ENCODE measurements around the gene LRRC37B. TPM values are rescaled to one million over a fixed set of nuclear protein-coding genes. Genes with fewer than 3 reads are reported as not detected.
"Not testable (repeated sequence)": the region's sequence is repeated elsewhere in the genome, so short reads cannot be mapped to it uniquely, and the experiment has no call there.

The LRRC37B gene
- total RNA-seq, 1 experiment from 2014 or later, result 8.8 TPM

- POLR2A ChIA-PET, result no interaction called here
Observed at GRCh38 chr17:32099686-32100085, 92.5 kb downstream of the LRRC37B start.

GRCh38 chr17:32100323-32100722 is 93.1 kb downstream of the LRRC37B start:
- H3K36me3 ChIP-seq (ENCODE audit: control insufficient read depth in 1 of 2, insufficient read depth in 2 of 2, low read length in 2 of 2); H3K27me3 ChIP-seq (ENCODE audit: insufficient read depth, low read length); H4K20me1 ChIP-seq (ENCODE audit: insufficient read depth); H3K4me3 ChIP-seq (replicated peaks in 1 of 2; ENCODE audit: low read depth in 1 of 2, low read length in 2 of 2); H3K9me2 ChIP-seq (ENCODE audit: insufficient read depth); H3K27ac ChIP-seq (ENCODE audit: low read depth, low read length); H3K79me2 ChIP-seq (ENCODE audit: insufficient read depth, low read length); BruUV-seq (replicated peaks); H3K4me2 ChIP-seq (ENCODE audit: low read length); intact Hi-C loops (cut with micrococcal nuclease); POLR2A ChIA-PET; H3K9me3 ChIP-seq (ENCODE audit: control insufficient read depth in 1 of 2, insufficient read depth in 1 of 2, low read depth in 1 of 2, low read length in 2 of 2); ATAC-seq; CTCF ChIA-PET; H2AFZ ChIP-seq (ENCODE audit: low read depth, low read length, poor library complexity, severe bottlenecking); RAD21 ChIA-PET (ENCODE audit: low non-redundant PET in 1 of 2, low total read pairs in 2 of 2, uncharacterized antibody in 2 of 2, unreplicated experiment in 2 of 2); H3K9ac ChIP-seq (ENCODE audit: low read length); H3K4me1 ChIP-seq (ENCODE audit: control insufficient read depth in 1 of 2, insufficient read depth in 2 of 2, low read length in 2 of 2); DNase-seq (ENCODE audit: low read depth, low spot score): not testable (repeated sequence)

More at GRCh38 chr17:32099686-32100085, 92.5 kb downstream of the LRRC37B start:
- no TSS peak for BruUV-seq (replicated peaks)
- Histone ChIP-seq H4K20me1 (ENCODE audit: insufficient read depth) (no peaks in the 10 kb centered on the region), H3K9me2 (ENCODE audit: insufficient read depth) (no peaks in the 10 kb centered on the region), H3K4me2 (ENCODE audit: low read length) (no peak overlapping the region), H3K79me2 (ENCODE audit: insufficient read depth, low read length) (no peaks in the 10 kb centered on the region), H3K27ac (ENCODE audit: low read depth, low read length) (no peak overlapping the region), H3K9me3 (ENCODE audit: control insufficient read depth in 1 of 2, insufficient read depth in 1 of 2, low read depth in 1 of 2, low read length in 2 of 2) (no peaks in the 10 kb centered on the region), H3K4me1 (ENCODE audit: control insufficient read depth in 1 of 2, insufficient read depth in 2 of 2, low read length in 2 of 2) (no peaks in the 10 kb centered on the region), H3K27me3 (ENCODE audit: insufficient read depth, low read length) (no peaks in the 10 kb centered on the region), H2AFZ (ENCODE audit: low read depth, low read length, poor library complexity, severe bottlenecking) (no peak overlapping the region), H3K36me3 (ENCODE audit: control insufficient read depth in 1 of 2, insufficient read depth in 2 of 2, low read length in 2 of 2) (no peaks in the 10 kb centered on the region), H3K4me3 (replicated peaks in 1 of 2; ENCODE audit: low read depth in 1 of 2, low read length in 2 of 2) (no peak overlapping the region), H3K9ac (ENCODE audit: low read length) (no peak overlapping the region)
- no peak for ATAC-seq
- ChIA-PET RAD21 (ENCODE audit: low non-redundant PET in 1 of 2, low total read pairs in 2 of 2, uncharacterized antibody in 2 of 2, unreplicated experiment in 2 of 2) (no interaction called here), CTCF (no interaction called here)
- intact Hi-C loops (cut with micrococcal nuclease), result no loop called here
- DNase-seq (ENCODE audit: low read depth, low spot score), result no peak
- TF ChIP-seq SIN3A (IDR thresholded peaks at IDR 0.05; ENCODE audit: low read depth) (no peak), EZH2phosphoT487 (IDR thresholded peaks at IDR 0.05; ENCODE audit: borderline replicate concordance) (no peak), RAD21 (IDR thresholded peaks at IDR 0.05; ENCODE audit: low read depth) (no peak), TCF7L2 (IDR thresholded peaks at IDR 0.05; ENCODE audit: borderline replicate concordance, extremely low read depth, insufficient read depth, insufficient read length) (no peak), CBX3 (IDR thresholded peaks at IDR 0.05; ENCODE audit: low read depth) (no peak), ZFX (IDR thresholded peaks at IDR 0.05) (no peak), POLR2A (IDR thresholded peaks at IDR 0.05; ENCODE audit: borderline replicate concordance, extremely low read depth, insufficient read depth, insufficient read length) (no peak), EZH2 (IDR thresholded peaks at IDR 0.05) (no peak), SP1 (IDR thresholded peaks at IDR 0.05; ENCODE audit: low read depth) (no peak), SRF (IDR thresholded peaks at IDR 0.05; ENCODE audit: low read depth) (no peak)
- TF ChIP-seq, protein P1, sequence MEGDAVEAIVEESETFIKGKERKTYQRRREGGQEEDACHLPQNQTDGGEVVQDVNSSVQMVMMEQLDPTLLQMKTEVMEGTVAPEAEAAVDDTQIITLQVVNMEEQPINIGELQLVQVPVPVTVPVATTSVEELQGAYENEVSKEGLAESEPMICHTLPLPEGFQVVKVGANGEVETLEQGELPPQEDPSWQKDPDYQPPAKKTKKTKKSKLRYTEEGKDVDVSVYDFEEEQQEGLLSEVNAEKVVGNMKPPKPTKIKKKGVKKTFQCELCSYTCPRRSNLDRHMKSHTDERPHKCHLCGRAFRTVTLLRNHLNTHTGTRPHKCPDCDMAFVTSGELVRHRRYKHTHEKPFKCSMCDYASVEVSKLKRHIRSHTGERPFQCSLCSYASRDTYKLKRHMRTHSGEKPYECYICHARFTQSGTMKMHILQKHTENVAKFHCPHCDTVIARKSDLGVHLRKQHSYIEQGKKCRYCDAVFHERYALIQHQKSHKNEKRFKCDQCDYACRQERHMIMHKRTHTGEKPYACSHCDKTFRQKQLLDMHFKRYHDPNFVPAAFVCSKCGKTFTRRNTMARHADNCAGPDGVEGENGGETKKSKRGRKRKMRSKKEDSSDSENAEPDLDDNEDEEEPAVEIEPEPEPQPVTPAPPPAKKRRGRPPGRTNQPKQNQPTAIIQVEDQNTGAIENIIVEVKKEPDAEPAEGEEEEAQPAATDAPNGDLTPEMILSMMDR (IDR thresholded peaks at IDR 0.05 in 2 of 3, conservative IDR thresholded peaks at IDR 0.05 in 1 of 3; ENCODE audit: borderline replicate concordance in 1 of 3, insufficient read depth in 1 of 3, low read depth in 2 of 3, low read length in 2 of 3), result no peak
- TF ChIP-seq, protein P2, sequence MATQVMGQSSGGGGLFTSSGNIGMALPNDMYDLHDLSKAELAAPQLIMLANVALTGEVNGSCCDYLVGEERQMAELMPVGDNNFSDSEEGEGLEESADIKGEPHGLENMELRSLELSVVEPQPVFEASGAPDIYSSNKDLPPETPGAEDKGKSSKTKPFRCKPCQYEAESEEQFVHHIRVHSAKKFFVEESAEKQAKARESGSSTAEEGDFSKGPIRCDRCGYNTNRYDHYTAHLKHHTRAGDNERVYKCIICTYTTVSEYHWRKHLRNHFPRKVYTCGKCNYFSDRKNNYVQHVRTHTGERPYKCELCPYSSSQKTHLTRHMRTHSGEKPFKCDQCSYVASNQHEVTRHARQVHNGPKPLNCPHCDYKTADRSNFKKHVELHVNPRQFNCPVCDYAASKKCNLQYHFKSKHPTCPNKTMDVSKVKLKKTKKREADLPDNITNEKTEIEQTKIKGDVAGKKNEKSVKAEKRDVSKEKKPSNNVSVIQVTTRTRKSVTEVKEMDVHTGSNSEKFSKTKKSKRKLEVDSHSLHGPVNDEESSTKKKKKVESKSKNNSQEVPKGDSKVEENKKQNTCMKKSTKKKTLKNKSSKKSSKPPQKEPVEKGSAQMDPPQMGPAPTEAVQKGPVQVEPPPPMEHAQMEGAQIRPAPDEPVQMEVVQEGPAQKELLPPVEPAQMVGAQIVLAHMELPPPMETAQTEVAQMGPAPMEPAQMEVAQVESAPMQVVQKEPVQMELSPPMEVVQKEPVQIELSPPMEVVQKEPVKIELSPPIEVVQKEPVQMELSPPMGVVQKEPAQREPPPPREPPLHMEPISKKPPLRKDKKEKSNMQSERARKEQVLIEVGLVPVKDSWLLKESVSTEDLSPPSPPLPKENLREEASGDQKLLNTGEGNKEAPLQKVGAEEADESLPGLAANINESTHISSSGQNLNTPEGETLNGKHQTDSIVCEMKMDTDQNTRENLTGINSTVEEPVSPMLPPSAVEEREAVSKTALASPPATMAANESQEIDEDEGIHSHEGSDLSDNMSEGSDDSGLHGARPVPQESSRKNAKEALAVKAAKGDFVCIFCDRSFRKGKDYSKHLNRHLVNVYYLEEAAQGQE (IDR thresholded peaks at IDR 0.05; ENCODE audit: low read depth), result no peak
- TF ChIP-seq, protein P3, sequence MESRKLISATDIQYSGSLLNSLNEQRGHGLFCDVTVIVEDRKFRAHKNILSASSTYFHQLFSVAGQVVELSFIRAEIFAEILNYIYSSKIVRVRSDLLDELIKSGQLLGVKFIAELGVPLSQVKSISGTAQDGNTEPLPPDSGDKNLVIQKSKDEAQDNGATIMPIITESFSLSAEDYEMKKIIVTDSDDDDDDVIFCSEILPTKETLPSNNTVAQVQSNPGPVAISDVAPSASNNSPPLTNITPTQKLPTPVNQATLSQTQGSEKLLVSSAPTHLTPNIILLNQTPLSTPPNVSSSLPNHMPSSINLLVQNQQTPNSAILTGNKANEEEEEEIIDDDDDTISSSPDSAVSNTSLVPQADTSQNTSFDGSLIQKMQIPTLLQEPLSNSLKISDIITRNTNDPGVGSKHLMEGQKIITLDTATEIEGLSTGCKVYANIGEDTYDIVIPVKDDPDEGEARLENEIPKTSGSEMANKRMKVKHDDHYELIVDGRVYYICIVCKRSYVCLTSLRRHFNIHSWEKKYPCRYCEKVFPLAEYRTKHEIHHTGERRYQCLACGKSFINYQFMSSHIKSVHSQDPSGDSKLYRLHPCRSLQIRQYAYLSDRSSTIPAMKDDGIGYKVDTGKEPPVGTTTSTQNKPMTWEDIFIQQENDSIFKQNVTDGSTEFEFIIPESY (IDR thresholded peaks at IDR 0.05; ENCODE audit: extremely low read depth, insufficient replicate concordance, low read length), result no peak

Data from HCT116 (cell line).